Mesodermal cell (in vitro differentiated cells): ENCODE data around the gene FGF2.
"Not testable (repeated sequence)": the region's sequence is repeated elsewhere in the genome, so short reads cannot be mapped to it uniquely, and the experiment has no call there.

Source experiments
- H3K27ac ChIP-seq: 2 replicates; pipeline ENCODE4 v1.7.0; 2013; ENCODE audit warnings: mild to moderate bottlenecking, low read depth, low read length, moderate library complexity; ENCODE audit not compliant: severe bottlenecking
- H3K36me3 ChIP-seq: 2 replicates; pipeline ENCODE4 v1.7.1; 2013; ENCODE audit warnings: mild to moderate bottlenecking, low read length, moderate library complexity; ENCODE audit not compliant: control insufficient read depth, insufficient read depth
- H3K4me1 ChIP-seq: one replicate; pipeline ENCODE4 v1.7.1; 2013; ENCODE audit warnings: mild to moderate bottlenecking, low read length; ENCODE audit not compliant: insufficient read depth, control insufficient read depth, poor library complexity, severe bottlenecking
- H3K4me3 ChIP-seq: 2 replicates; pipeline ENCODE4 v1.7.0; 2013; ENCODE audit warnings: low read length, control low read depth, mild to moderate bottlenecking; ENCODE audit not compliant: insufficient read depth, poor library complexity, severe bottlenecking; ENCODE audit errors: extremely low read depth
- H3K9me3 ChIP-seq: 2 replicates; pipeline ENCODE4 v1.7.1; 2013; ENCODE audit warnings: mild to moderate bottlenecking, low read length, moderate library complexity; ENCODE audit not compliant: control insufficient read depth
- WGBS, 2 experiments: methylation state at CpG; one replicate each; pipeline ENCODE4 v1.1.5; 2013; ENCODE audit warnings: missing lambda C conversion rate in 2 of 2; ENCODE audit not compliant: insufficient coverage in 2 of 2; 5-methylcytosine and 5-hydroxymethylcytosine counted together

FGF2 gene

GRCh38 chr4:122827879-122828601 is 1.4 kb downstream of the FGF2 start:
- H3K36me3 ChIP-seq: no peaks in the 10 kb centered on the region
- peaks cover 3% of the 10 kb centered on the region for H3K4me1 ChIP-seq
- peak overlapping the region; percentile 64 for H3K4me3 ChIP-seq
- no peaks in the 10 kb centered on the region for H3K9me3 ChIP-seq
- H3K27ac ChIP-seq: no peak overlapping the region
- WGBS, 2 experiments: 0 to 2% methylated on average over 3 to 7 of the region's 10 CpGs

GRCh38 chr4:122830426-122831095 is 3.9 kb downstream of the FGF2 start:
- WGBS, 2 experiments: no CpG with 5 or more reads among the region's 5 CpGs
- peaks cover 7% of the 10 kb centered on the region for H3K36me3 ChIP-seq
- no peak overlapping the region for H3K4me3 ChIP-seq
- H3K9me3 ChIP-seq: no peaks in the 10 kb centered on the region
- no peak overlapping the region for H3K27ac ChIP-seq
- peaks cover 3% of the 10 kb centered on the region for H3K4me1 ChIP-seq

- no peak overlapping the region for H3K4me3 ChIP-seq
- WGBS, 2 experiments: 92% methylated on average over 3 of the region's 6 CpGs
- H3K36me3 ChIP-seq: peaks cover 7% of the 10 kb centered on the region
- H3K9me3 ChIP-seq: no peaks in the 10 kb centered on the region
- H3K4me1 ChIP-seq: peaks cover 3% of the 10 kb centered on the region
- no peak overlapping the region for H3K27ac ChIP-seq
These were observed 5.0 kb downstream of the FGF2 start for GRCh38 chr4:122831515-122832196.

- H3K27ac ChIP-seq: no peak overlapping the region
- no peaks in the 10 kb centered on the region for H3K9me3 ChIP-seq
- peaks cover 7% of the 10 kb centered on the region for H3K36me3 ChIP-seq
- no peak overlapping the region for H3K4me3 ChIP-seq
- peaks cover 3% of the 10 kb centered on the region for H3K4me1 ChIP-seq
- WGBS, 2 experiments: no CpG with 5 or more reads among the region's 1 CpG
These were observed 6.1 kb downstream of the FGF2 start for GRCh38 chr4:122832732-122833131.

GRCh38 chr4:122833999-122834398 is 7.4 kb downstream of the FGF2 start:
- H3K4me3 ChIP-seq: no peak overlapping the region
- peaks cover 3% of the 10 kb centered on the region for H3K4me1 ChIP-seq
- no peak overlapping the region for H3K27ac ChIP-seq
- H3K9me3 ChIP-seq: no peaks in the 10 kb centered on the region
- H3K36me3 ChIP-seq: peaks cover 7% of the 10 kb centered on the region
- 93 to 94% methylated on average over 3 of the region's 4 CpGs for WGBS, 2 experiments

GRCh38 chr4:122836941-122837340 is 10.3 kb downstream of the FGF2 start:
- no peak overlapping the region for H3K4me3 ChIP-seq
- H3K4me1 ChIP-seq: peaks cover 1% of the 10 kb centered on the region
- no peaks in the 10 kb centered on the region for H3K9me3 ChIP-seq
- H3K27ac ChIP-seq: no peak overlapping the region
- 80 to 100% methylated on average over 1 to 2 of the region's 2 CpGs for WGBS, 2 experiments
- H3K36me3 ChIP-seq: peaks cover 16% of the 10 kb centered on the region

GRCh38 chr4:122838034-122838433 is 11.4 kb downstream of the FGF2 start:
- H3K27ac ChIP-seq: no peak overlapping the region
- 69 to 91% methylated on average over 1 of the region's 1 CpG for WGBS, 2 experiments
- H3K36me3 ChIP-seq: peaks cover 16% of the 10 kb centered on the region
- H3K4me3 ChIP-seq: no peak overlapping the region
- H3K9me3 ChIP-seq: no peaks in the 10 kb centered on the region
- peaks cover 3% of the 10 kb centered on the region for H3K4me1 ChIP-seq

- no peak overlapping the region for H3K27ac ChIP-seq
- peaks cover 9% of the 10 kb centered on the region for H3K36me3 ChIP-seq
- H3K9me3 ChIP-seq: peaks cover 2% of the 10 kb centered on the region
- WGBS, 2 experiments: no CpG with 5 or more reads among the region's 1 CpG
- peaks cover 4% of the 10 kb centered on the region for H3K4me1 ChIP-seq
- no peak overlapping the region for H3K4me3 ChIP-seq
These were observed 15.8 kb downstream of the FGF2 start for GRCh38 chr4:122842392-122842791.

GRCh38 chr4:122842984-122843531 is 16.4 kb downstream of the FGF2 start:
- H3K4me3 ChIP-seq: no peak overlapping the region
- peaks cover 4% of the 10 kb centered on the region for H3K4me1 ChIP-seq
- 89 to 92% methylated on average over 4 of the region's 4 CpGs for WGBS, 2 experiments
- peaks cover 8% of the 10 kb centered on the region for H3K9me3 ChIP-seq
- H3K27ac ChIP-seq: no peak overlapping the region
- H3K36me3 ChIP-seq: peaks cover 13% of the 10 kb centered on the region

GRCh38 chr4:122844391-122844790 is 17.8 kb downstream of the FGF2 start:
- H3K4me3 ChIP-seq, H3K27ac ChIP-seq, H3K4me1 ChIP-seq, H3K9me3 ChIP-seq: not testable (repeated sequence)
- H3K36me3 ChIP-seq: peaks cover 13% of the 10 kb centered on the region
- WGBS, 2 experiments: 86 to 100% methylated on average over 1 of the region's 1 CpG
